IPS-18c (cell line): ENCODE measurements around the gene ACSL1.

Experiments used
- H3K4me3 ChIP-seq: 2 replicates; pipeline ENCODE4 v1.7.0; 2013; ENCODE audit warnings: low read depth, mild to moderate bottlenecking, low read length, moderate library complexity; ENCODE audit not compliant: insufficient read depth
- H3K9me3 ChIP-seq: one replicate; pipeline ENCODE4 v1.6.1; 2013; ENCODE audit warnings: mild to moderate bottlenecking, low read length, moderate library complexity; ENCODE audit not compliant: control insufficient read depth, insufficient read depth

The ACSL1 gene

GRCh38 chr4:184728858-184729257 lies 96.9 kb downstream of the ACSL1 start:
- no peak overlapping the region for H3K4me3 ChIP-seq
- no peaks in the 10 kb centered on the region for H3K9me3 ChIP-seq

DNA sequence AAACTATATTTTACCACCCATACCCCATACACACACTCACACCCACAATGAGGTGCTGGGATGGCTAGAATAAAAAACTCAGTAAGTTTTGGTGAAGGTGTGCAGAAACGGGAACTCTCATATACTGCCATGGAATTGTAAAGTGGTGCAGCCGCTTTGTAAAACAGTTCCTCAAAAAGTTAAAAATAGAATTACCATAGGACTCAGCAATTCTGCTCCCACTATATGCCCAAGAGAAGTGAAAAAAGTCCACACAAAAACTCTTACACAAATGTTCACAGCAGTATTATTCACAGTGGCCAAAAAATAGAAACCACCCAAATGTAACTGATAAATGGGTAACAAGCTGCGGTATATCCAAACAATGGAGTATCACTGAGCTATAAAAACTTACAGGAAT lies 98.3 kb downstream of the ACSL1 start:
- H3K9me3 ChIP-seq: no peaks in the 10 kb centered on the region

GRCh38 chr4:184722798-184723197 lies 103.0 kb downstream of the ACSL1 start:
- Histone ChIP-seq H3K9me3 (no peaks in the 10 kb centered on the region), H3K4me3 (no peak overlapping the region)

More for the DNA sequence above, 98.3 kb downstream of the ACSL1 start:
- H3K4me3 ChIP-seq: no peak overlapping the region

GRCh38 chr4:184721254-184721653 lies 104.5 kb downstream of the ACSL1 start:
- no peak overlapping the region for H3K4me3 ChIP-seq

DNA sequence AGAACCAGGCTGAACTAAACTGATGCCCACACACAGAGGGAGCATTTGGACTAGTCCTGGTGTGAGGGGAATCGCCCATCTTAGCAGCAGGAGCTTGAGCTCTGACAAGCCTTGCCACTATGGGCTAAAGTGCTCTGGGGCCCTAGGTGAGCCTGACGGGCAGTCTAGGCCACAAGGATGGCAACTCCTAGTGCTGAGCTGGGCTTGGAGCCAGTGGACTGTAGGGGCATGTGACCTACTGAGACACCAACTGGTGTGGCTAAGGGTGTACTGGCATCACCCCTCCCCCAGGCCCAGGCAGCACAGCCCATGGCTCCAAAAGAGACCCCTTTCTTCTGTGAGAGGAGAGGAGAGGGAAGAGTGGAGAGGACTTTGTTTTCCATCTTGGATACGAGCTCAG lies 106.4 kb downstream of the ACSL1 start:
- Histone ChIP-seq H3K9me3 (no peaks in the 10 kb centered on the region), H3K4me3 (no peak overlapping the region)

More at GRCh38 chr4:184721254-184721653, 104.5 kb downstream of the ACSL1 start:
- H3K9me3 ChIP-seq: no peaks in the 10 kb centered on the region

DNA sequence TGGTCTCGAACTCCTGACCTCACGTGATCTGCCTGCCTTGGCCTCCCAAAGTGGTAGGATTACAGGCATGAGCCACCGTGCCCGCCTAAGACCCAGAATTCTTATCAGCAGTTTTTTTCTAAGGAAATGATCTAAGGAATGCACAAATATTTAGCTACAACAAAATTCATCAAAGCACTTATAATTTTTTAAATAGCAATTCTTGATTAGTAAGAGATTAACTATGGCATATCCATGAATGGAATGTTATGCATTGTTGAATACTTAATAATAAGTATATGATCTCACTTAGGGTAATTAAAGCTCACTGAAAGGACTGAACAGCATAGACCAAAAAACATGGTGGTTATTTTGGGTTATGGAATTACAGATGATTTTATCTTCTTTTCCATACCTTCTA lies 110.2 kb downstream of the ACSL1 start:
- no peaks in the 10 kb centered on the region for H3K9me3 ChIP-seq
- no peak overlapping the region for H3K4me3 ChIP-seq

DNA sequence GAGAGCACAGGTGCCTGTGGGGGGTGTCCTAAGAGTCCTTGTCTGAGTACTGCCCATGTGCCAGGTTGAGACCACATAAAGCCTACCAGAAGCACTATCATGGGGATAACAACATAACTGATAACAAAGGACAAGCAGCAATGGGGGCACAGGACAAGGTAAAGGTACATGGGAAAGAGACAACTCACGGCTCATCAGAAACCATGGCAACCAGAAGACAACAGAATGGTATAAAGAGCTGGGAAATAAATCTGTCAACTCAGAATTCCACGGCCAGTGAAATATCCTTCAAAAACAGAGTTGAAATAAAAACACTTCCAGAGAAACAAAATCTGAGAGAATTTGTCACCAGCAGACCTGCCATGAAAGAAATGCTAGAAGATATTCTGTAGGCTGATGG lies 111.9 kb downstream of the ACSL1 start:
- Histone ChIP-seq H3K4me3 (no peak overlapping the region), H3K9me3 (no peaks in the 10 kb centered on the region)

DNA sequence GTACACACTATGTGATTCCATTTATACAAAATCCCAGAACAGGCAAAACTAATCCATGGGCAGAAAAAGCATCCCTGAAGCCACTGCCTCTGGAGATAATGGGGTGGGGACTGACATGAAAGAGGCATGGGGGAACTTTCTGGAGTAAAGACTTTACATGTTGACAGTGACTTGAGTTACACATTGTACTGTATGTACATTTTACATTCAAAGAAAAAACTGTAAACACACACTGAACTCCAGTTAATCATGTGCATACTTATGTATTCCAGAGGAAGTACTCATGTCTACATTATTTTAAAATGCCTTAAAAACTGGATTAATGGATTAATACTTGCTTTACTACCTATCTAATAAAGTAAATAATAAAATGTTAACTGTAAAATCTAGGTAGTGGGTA lies 113.4 kb downstream of the ACSL1 start:
- H3K9me3 ChIP-seq: no peaks in the 10 kb centered on the region
- no peak overlapping the region for H3K4me3 ChIP-seq

- no peak overlapping the region for H3K4me3 ChIP-seq
- H3K9me3 ChIP-seq: no peaks in the 10 kb centered on the region
These were observed 119.3 kb downstream of the ACSL1 start for GRCh38 chr4:184706453-184706852.

GRCh38 chr4:184705692-184706091 lies 120.1 kb downstream of the ACSL1 start:
- no peak overlapping the region for H3K4me3 ChIP-seq
- no peaks in the 10 kb centered on the region for H3K9me3 ChIP-seq
